Right lobe of liver (tissue), 4 donors: ENCODE results near the gene FAM13A.

Experiments used
- POLR2A ChIP-seq: fragments of 450-650 bp; IDR thresholded peaks from one replicate; pipeline ENCODE4 v1.6.1; 2017; ENCODE audit warnings: antibody characterized with exemption, mild to moderate bottlenecking
- TF ChIP-seq, protein P1 (sequence below), 4 donors: fragments of 200-600 bp in 3 of 4; fragments of 450-650 bp in 1 of 4; IDR thresholded peaks; one replicate each; pipeline versions ENCODE4 v1.5.1 to v1.8.0; 2016 to 2022; ENCODE audit warnings: antibody characterized with exemption in 4 of 4, mild to moderate bottlenecking in 2 of 4
- donor health status: DM: no; HTN: no; CAD: no.
- donor health status: DM: no; HTN: no; CAD: no.
- donor health status: DM: no; HTN: yes; CAD: no.

DNA sequence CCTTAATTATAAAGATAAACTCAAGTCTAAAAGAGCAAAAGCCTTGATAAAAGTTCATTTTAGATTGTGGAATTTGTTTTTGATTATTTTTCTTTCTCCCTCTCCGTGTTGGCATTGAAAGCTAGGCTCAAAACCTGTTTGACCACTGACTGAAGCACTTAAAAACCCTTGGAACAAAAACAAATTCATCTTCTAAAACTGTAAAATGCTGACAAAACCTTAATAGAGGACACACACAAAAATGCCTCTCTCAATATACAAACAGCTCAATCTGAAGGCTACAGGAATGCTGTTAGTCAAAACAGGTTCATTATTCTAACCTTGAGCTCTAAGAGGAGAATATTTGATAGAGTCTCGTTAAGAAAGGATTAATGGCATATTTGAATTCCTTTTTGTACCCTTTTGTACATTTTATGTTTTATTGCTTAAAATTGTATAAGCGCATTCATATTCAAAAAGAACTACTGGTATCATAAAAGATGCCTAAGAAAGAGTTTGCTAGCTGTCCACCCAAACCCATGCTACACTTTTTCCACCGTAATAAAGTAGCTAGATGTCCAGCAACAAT, 285.0 kb downstream of the FAM13A start:
- TF ChIP-seq, protein P1, sequence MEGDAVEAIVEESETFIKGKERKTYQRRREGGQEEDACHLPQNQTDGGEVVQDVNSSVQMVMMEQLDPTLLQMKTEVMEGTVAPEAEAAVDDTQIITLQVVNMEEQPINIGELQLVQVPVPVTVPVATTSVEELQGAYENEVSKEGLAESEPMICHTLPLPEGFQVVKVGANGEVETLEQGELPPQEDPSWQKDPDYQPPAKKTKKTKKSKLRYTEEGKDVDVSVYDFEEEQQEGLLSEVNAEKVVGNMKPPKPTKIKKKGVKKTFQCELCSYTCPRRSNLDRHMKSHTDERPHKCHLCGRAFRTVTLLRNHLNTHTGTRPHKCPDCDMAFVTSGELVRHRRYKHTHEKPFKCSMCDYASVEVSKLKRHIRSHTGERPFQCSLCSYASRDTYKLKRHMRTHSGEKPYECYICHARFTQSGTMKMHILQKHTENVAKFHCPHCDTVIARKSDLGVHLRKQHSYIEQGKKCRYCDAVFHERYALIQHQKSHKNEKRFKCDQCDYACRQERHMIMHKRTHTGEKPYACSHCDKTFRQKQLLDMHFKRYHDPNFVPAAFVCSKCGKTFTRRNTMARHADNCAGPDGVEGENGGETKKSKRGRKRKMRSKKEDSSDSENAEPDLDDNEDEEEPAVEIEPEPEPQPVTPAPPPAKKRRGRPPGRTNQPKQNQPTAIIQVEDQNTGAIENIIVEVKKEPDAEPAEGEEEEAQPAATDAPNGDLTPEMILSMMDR (IDR thresholded peaks at IDR 0.05): no peak
- no peak for TF ChIP-seq POLR2A
